Ovary (tissue), 9 donors: ENCODE measurements around the gene EEF2K. TPM values are rescaled to one million over a fixed set of nuclear protein-coding genes. Genes with fewer than 3 reads are reported as not detected.

ENCODE experiments used
- DNase-seq, 5 donors: peaks; one replicate each; pipeline ENCODE4 v3.0.0-alpha.2; 2019 to 2020
- H3K27ac ChIP-seq, 2 donors: fragments of 200-600 bp; one replicate each; pipeline versions ENCODE4 v1.5.1 to v1.8.0; 2019 to 2022
- H3K27me3 ChIP-seq: fragments of 200-600 bp; one replicate; pipeline ENCODE4 v1.8.0; 2022
- H3K36me3 ChIP-seq: fragments of 200-600 bp; sonication (generic); one replicate; pipeline ENCODE4 v1.5.1; 2019
- H3K4me1 ChIP-seq: one replicate; pipeline ENCODE4 v1.8.1; 2013; ENCODE audit warnings: mild to moderate bottlenecking, moderate library complexity; ENCODE audit not compliant: insufficient read depth
- H3K4me3 ChIP-seq: fragments of 200-600 bp; sonication (generic); one replicate; pipeline ENCODE4 v1.5.1; 2017
- H3K9me3 ChIP-seq, 2 donors: fragments of 200-600 bp in 1 of 2; sonication (generic) in 1 of 2; one replicate each; pipeline versions ENCODE4 v1.5.1 to v1.8.1; 2013 to 2019; ENCODE audit warnings: mild to moderate bottlenecking in 1 of 2, moderate library complexity in 1 of 2
- CTCF ChIP-seq, 3 donors: fragments of 450-650 bp in 2 of 3; fragments of 200-600 bp in 1 of 3; IDR thresholded peaks; one replicate each; pipeline versions ENCODE4 v1.5.1 to v1.8.0; 2016 to 2022; ENCODE audit warnings: antibody characterized with exemption in 3 of 3, mild to moderate bottlenecking in 1 of 3
- EP300 ChIP-seq: sonication (generic); formaldehyde crosslinking; IDR thresholded peaks from one replicate; pipeline ENCODE4 v1.6.1; 2017; ENCODE audit warnings: antibody characterized with exemption
- POLR2A ChIP-seq: fragments of 450-650 bp; IDR thresholded peaks from one replicate; pipeline ENCODE4 v1.6.1; 2017; ENCODE audit warnings: antibody characterized with exemption, mild to moderate bottlenecking, moderate library complexity
- WGBS, 3 donors: extraction: QIAGEN DNeasy Blood & Tissue Kit in 1 of 3; methylation state at CpG; one replicate each; pipeline versions ENCODE4 v1.1.5 to v1.1.7; 2013 to 2017; 5-methylcytosine and 5-hydroxymethylcytosine counted together
- intact Hi-C, 4 donors: fragments of 100-400 bp; cut with DNase I; formaldehyde crosslinking; loops; one replicate each; pipeline versions ENCODE4 v1.11.0 to v1.15.1; 2022 to 2023
- polyA plus RNA-seq, 2 donors: library from polyadenylated mRNA; stranded (reverse); fragments of 200-250 nt in 1 of 2; fragments of 350-450 nt in 1 of 2; fragmentation: Illumina TruSeq in 1 of 2; extraction: RNeasy Lipid Tissue Mini Kit (QIAGEN cat#74804) in 1 of 2; gene quantifications; one replicate each; pipeline ENCODE4 v1.2.3, GENCODE V29; 2013 to 2014
- total RNA-seq, 7 donors: library from RNA; depleted of rRNA in 2 of 7; stranded (reverse); fragments of >200 nt in 2 of 7; fragmentation: NEBNext Ultra II Directional in 3 of 7; extraction: Animal tissue kit (Norgen Biotek cat#: 25700) in 3 of 7; gene quantifications; one replicate each; pipeline versions ENCODE4 v1.1.0 to v1.2.4, GENCODE V29; 2016 to 2023
- donor health status: DM: no; HTN: no; CAD: no; lungs with moderate emphysema.
- donor health status: DM: no; HTN: no; CAD: no.
- donor health status: Bipolar disorder and iron deficiency.
- donor health status: DM: yes; HTN: yes; CAD: no.
- donor health status: DM: no; HTN: no; CAD: no.
- donor health status: DM: yes; HTN: yes; CAD: no.

The EEF2K gene
- total and polyA plus RNA-seq, 9 donors: 8.1 to 37.6 (median 26.0) TPM

- intact Hi-C loops: no loop called here
- H3K9me3 ChIP-seq: no peaks in the 10 kb centered on the region
- H3K4me1 ChIP-seq: no peaks in the 10 kb centered on the region
- no peak overlapping the region for H3K4me3 ChIP-seq
- no peaks in the 10 kb centered on the region for H3K27me3 ChIP-seq
- DNase-seq: no peak
- TF ChIP-seq CTCF (IDR thresholded peaks at IDR 0.05): no peak
- no peak for TF ChIP-seq POLR2A
- no peak for TF ChIP-seq EP300
- WGBS, 3 donors: 94 to 96% (median 96%) methylated on average over 4 of the region's 4 CpGs
- H3K27ac ChIP-seq: no peak overlapping the region
- H3K36me3 ChIP-seq: no peaks in the 10 kb centered on the region
Observed at GRCh38 chr16:22337849-22338635, 132.0 kb downstream of the EEF2K start.

Other genes with a start within 250 kb of the EEF2K start
- not detected for gene PDZD9, start 205.2 kb upstream of the EEF2K start, total RNA-seq
- not detected for gene PDZD9, start 205.2 kb upstream of the EEF2K start, polyA plus RNA-seq
- 10 to 100 TPM; 14.3 to 33.3 (median 20.7) TPM for gene MOSMO, start 198.2 kb upstream of the EEF2K start, total RNA-seq
- 10 to 100 TPM; 11.6 to 15.5 TPM for gene MOSMO, start 198.2 kb upstream of the EEF2K start, polyA plus RNA-seq
- gene VWA3A, start 113.7 kb upstream of the EEF2K start, total RNA-seq: 10 to 100 TPM in 1 of 7 donors, 1 to 10 TPM in 4, under 1 TPM in 2; 0.33 to 46.2 (median 2.7) TPM
- under 1 TPM; 0.15 TPM for gene VWA3A, start 113.7 kb upstream of the EEF2K start, polyA plus RNA-seq
- gene SDR42E2, start 43.8 kb upstream of the EEF2K start, total RNA-seq: 1 to 10 TPM in 1 of 7 donors, under 1 TPM in 4, not detected in 2; 0.15 to 1.1 (median 0.25) TPM
- under 1 TPM in 1 of 2 donors, not detected in 1; 0.05 TPM for gene SDR42E2, start 43.8 kb upstream of the EEF2K start, polyA plus RNA-seq
- 10 to 100 TPM; 23.5 to 57.0 (median 40.8) TPM for gene POLR3E, start 91.1 kb downstream of the EEF2K start, total RNA-seq
- 10 to 100 TPM; 18.6 to 27.1 TPM for gene POLR3E, start 91.1 kb downstream of the EEF2K start, polyA plus RNA-seq
- 10 to 100 TPM; 14.3 to 30.3 (median 23.7) TPM for gene CDR2, start 168.3 kb downstream of the EEF2K start, total RNA-seq
- gene CDR2, start 168.3 kb downstream of the EEF2K start, polyA plus RNA-seq: 10 to 100 TPM; 12.7 to 22.9 TPM